ENCODE measurements around the gene MCM5. TPM values are rescaled to one million over a fixed set of nuclear protein-coding genes. Genes with fewer than 3 reads are reported as not detected.

The MCM5 gene
- total RNA-seq, 1 experiment from 2014 or later = 194 TPM

- TF ChIP-seq FOSL1 (IDR thresholded peaks at IDR 0.05; ENCODE audit: low read depth) (no peak), POLR2AphosphoS5 (IDR thresholded peaks at IDR 0.05; ENCODE audit: low read depth, low read length) (no peak), EZH2phosphoT487 (IDR thresholded peaks at IDR 0.05; ENCODE audit: borderline replicate concordance) (no peak), POLR2A (IDR thresholded peaks at IDR 0.05; ENCODE audit: borderline replicate concordance, extremely low read depth, insufficient read depth, insufficient read length) (no peak)
- ATAC-seq (no peak), DNase-seq (ENCODE audit: low read depth, low spot score) (no peak)
- H3K27ac ChIP-seq (ENCODE audit: low read depth, low read length) = no peak overlapping the region
- ChIA-PET RAD21 (ENCODE audit: low non-redundant PET in 1 of 2, low total read pairs in 2 of 2, uncharacterized antibody in 2 of 2, unreplicated experiment in 2 of 2) (no interaction called here), CTCF (no interaction called here), POLR2A (no interaction called here)
- no peaks in the 10 kb centered on the region for H3K27me3 ChIP-seq (ENCODE audit: insufficient read depth, low read length)
- H3K9ac ChIP-seq (ENCODE audit: low read length) = no peak overlapping the region
- H3K9me2 ChIP-seq (ENCODE audit: insufficient read depth) = no peaks in the 10 kb centered on the region
- H2AFZ ChIP-seq (ENCODE audit: low read depth, low read length, poor library complexity, severe bottlenecking) = no peak overlapping the region
- H3K4me1 ChIP-seq (ENCODE audit: control insufficient read depth in 1 of 2, insufficient read depth in 2 of 2, low read length in 2 of 2) = peaks cover 3 to 7% of the 10 kb centered on the region in 2 experiments
- intact Hi-C loops (cut with micrococcal nuclease) = no loop called here
- H3K4me3 ChIP-seq (replicated peaks in 1 of 2; ENCODE audit: low read depth in 1 of 2, low read length in 2 of 2) = no peak overlapping the region
- H3K36me3 ChIP-seq (ENCODE audit: control insufficient read depth in 1 of 2, insufficient read depth in 2 of 2, low read length in 2 of 2) = peaks cover 5 to 25% of the 10 kb centered on the region in 2 experiments; a peak in 3 of 4 replicates
- no TSS peak for BruUV-seq (replicated peaks)
- H4K20me1 ChIP-seq (ENCODE audit: insufficient read depth) = no peaks in the 10 kb centered on the region
- H3K79me2 ChIP-seq (ENCODE audit: insufficient read depth, low read length) = peaks cover 5% of the 10 kb centered on the region
- H3K4me2 ChIP-seq (ENCODE audit: low read length) = no peak overlapping the region
- H3K9me3 ChIP-seq (ENCODE audit: control insufficient read depth in 1 of 2, insufficient read depth in 1 of 2, low read depth in 1 of 2, low read length in 2 of 2) = no peaks in the 10 kb centered on the region
Measured at GRCh38 chr22:35386670-35387288, 13.2 kb upstream of the MCM5 start.

GRCh38 chr22:35390933-35391332, 9.0 kb upstream of the MCM5 start:
- Histone ChIP-seq H4K20me1 (ENCODE audit: insufficient read depth) (no peaks in the 10 kb centered on the region), H3K9me3 (ENCODE audit: control insufficient read depth in 1 of 2, insufficient read depth in 1 of 2, low read depth in 1 of 2, low read length in 2 of 2) (no peaks in the 10 kb centered on the region), H3K9ac (ENCODE audit: low read length) (no peak overlapping the region), H3K36me3 (ENCODE audit: control insufficient read depth in 1 of 2, insufficient read depth in 2 of 2, low read length in 2 of 2) (peaks cover 5 to 30% of the 10 kb centered on the region in 2 experiments), H3K4me2 (ENCODE audit: low read length) (no peak overlapping the region), H3K4me3 (replicated peaks in 1 of 2; ENCODE audit: low read depth in 1 of 2, low read length in 2 of 2) (no peak overlapping the region), H3K4me1 (ENCODE audit: control insufficient read depth in 1 of 2, insufficient read depth in 2 of 2, low read length in 2 of 2) (no peaks in the 10 kb centered on the region), H2AFZ (ENCODE audit: low read depth, low read length, poor library complexity, severe bottlenecking) (no peak overlapping the region), H3K79me2 (ENCODE audit: insufficient read depth, low read length) (no peaks in the 10 kb centered on the region), H3K27ac (ENCODE audit: low read depth, low read length) (no peak overlapping the region), H3K9me2 (ENCODE audit: insufficient read depth) (no peaks in the 10 kb centered on the region), H3K27me3 (ENCODE audit: insufficient read depth, low read length) (no peaks in the 10 kb centered on the region)
- TF ChIP-seq POLR2A (IDR thresholded peaks at IDR 0.05; ENCODE audit: borderline replicate concordance, extremely low read depth, insufficient read depth, insufficient read length) (no peak), TCF7L2 (IDR thresholded peaks at IDR 0.05; ENCODE audit: borderline replicate concordance, extremely low read depth, insufficient read depth, insufficient read length) (no peak), SRF (IDR thresholded peaks at IDR 0.05; ENCODE audit: low read depth) (no peak), SP1 (IDR thresholded peaks at IDR 0.05; ENCODE audit: low read depth) (no peak), EZH2 (IDR thresholded peaks at IDR 0.05) (no peak), ELF1 (IDR thresholded peaks at IDR 0.05; ENCODE audit: borderline replicate concordance, low read depth) (no peak), EZH2phosphoT487 (IDR thresholded peaks at IDR 0.05; ENCODE audit: borderline replicate concordance) (no peak), CEBPB (IDR thresholded peaks at IDR 0.05; ENCODE audit: low read depth) (no peak), CTCF (IDR thresholded peaks at IDR 0.05 in 2 of 3, conservative IDR thresholded peaks at IDR 0.05 in 1 of 3; ENCODE audit: borderline replicate concordance in 1 of 3, insufficient read depth in 1 of 3, low read depth in 2 of 3, low read length in 2 of 3) (no peak), ZFX (IDR thresholded peaks at IDR 0.05) (no peak), EGR1 (IDR thresholded peaks at IDR 0.05; ENCODE audit: low read depth) (no peak)
- ChIA-PET CTCF (no interaction called here), RAD21 (ENCODE audit: low non-redundant PET in 1 of 2, low total read pairs in 2 of 2, uncharacterized antibody in 2 of 2, unreplicated experiment in 2 of 2) (no interaction called here), POLR2A (no interaction called here)
- ATAC-seq (no peak), DNase-seq (ENCODE audit: low read depth, low spot score) (no peak)
- intact Hi-C loops (cut with micrococcal nuclease) = no loop called here
- no TSS peak for BruUV-seq (replicated peaks)

Data from HCT116 (cell line).